HG03469 (cell line): ENCODE results near the gene VPS39.

ENCODE experiments used
- ATAC-seq: cut with Tn5 transposase; IDR thresholded peaks from one replicate; pipeline ENCODE4 v1.9.1; 2021; ENCODE audit warnings: mild to moderate bottlenecking, moderate library complexity, moderate number of reproducible peaks; ENCODE audit not compliant: unreplicated experiment

The VPS39 gene

GRCh38 chr15:42131826-42132806, 76.0 kb downstream of the VPS39 start:
- no peak for ATAC-seq

DNA sequence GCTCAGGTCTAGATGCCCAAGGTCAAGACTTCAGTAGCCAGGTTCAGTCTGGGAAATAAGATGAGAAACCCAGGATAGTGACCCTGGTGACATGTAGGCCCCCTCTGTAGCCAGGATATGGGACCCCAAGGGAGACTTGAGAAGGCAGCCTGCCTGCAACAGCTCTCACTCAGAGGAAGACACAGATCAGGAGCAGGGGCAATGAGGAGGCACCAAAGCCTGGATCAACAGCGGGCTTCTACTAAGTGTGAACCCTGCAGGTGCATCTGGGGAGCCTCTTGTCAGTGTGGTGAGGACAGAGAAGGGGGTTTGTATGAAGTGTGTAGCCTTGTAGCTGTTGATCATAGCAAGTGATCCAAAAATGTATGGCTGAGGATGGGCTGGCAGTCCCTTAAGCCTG, 77.1 kb downstream of the VPS39 start:
- ATAC-seq: no peak

DNA sequence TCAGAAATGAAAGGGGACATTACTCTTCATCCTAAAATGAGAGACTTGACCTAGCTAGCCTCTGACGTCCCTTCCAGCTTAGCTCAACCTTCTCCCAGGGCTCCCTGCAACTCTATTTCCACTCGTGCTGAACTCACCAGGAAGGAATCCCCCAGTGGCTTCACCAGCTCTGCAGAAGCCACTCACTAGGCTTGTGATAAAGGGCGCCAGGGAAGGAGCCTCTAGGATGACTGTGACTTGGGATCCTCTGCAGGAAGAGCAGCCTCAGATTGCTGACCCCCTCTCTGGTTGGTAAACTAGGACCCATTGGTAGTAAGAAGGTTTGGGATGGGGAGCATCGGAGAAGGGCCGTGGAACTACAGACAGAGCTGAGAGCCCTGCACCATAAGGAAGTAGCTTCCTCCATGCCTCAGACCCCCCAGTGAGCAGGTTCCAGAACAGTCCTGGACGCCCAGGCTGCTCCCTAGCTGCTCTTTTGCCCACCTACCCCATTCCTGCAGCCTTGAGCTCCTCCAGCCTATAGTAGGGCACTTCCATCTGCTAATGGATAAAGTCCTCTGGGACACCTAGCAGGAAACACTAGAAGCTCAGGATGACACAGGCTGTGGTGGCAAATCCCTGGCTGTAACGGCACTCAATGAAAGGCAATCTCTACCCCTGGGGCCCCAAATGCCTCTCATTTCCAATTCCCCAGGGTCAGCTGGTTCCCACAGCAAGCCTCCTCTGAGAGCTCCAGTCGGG, 77.7 kb downstream of the VPS39 start:
- ATAC-seq: no peak

GRCh38 chr15:42129364-42129763, 78.7 kb downstream of the VPS39 start:
- ATAC-seq: no peak

DNA sequence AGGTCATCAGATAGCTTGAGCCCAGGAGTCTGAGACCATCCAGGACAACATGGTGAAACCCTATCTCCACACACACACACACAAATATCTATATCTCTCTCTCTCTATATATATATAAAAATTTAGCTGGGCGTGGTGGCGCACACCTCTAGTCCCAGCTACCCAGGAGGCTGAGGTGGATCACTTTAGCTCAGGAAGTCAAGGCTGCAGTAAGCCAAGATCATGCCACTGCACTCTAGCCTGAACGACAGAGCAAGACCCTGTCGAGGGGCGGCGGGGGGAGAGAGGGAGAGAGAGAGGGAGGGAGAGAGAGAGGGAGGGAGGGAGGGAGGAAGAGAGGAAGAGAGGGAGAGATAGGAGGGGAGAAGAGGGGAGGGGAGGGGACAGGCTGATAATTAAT, 79.6 kb downstream of the VPS39 start:
- no peak for ATAC-seq

- ATAC-seq: no peak
Observed at GRCh38 chr15:42123546-42123945, 84.6 kb downstream of the VPS39 start.

DNA sequence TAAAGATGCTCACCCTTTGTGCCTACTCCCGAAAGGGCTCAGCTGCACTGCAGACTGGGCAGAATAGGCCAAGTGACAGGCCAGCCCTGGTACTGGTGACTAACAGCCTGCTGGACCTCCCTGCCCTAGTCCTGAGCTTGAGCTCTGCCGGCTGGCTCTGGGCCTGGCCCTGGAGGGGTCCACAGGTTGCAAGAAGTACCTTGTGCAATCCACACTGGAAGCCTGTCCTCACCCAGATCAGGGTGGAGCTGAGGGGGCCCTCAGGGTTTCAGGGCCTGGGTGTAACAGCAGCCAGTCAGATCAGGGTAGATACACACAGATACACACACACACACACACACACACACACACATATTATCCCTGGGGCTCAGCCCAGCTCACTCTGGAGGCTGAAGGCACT, 86.4 kb downstream of the VPS39 start:
- ATAC-seq: no peak

DNA sequence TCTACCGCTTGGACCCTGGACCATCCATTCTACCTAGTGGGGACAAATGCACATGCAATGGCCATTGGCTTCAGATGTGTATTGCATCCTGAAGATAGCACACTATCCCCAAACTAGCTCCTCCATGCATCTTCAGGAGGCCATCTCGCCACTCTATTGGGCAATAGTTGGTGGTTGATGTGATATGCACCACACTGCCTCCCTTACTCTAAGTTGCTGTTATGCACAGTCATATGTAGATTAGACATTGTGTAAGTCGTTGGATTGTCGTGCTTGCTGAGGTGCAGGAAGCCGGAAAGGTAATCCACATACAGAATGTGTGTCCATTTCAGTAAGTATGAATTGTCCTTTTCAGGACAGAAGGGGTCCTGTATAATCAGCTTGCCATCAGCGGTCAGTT, 87.1 kb downstream of the VPS39 start:
- no peak for ATAC-seq

GRCh38 chr15:42120285-42120684, 87.8 kb downstream of the VPS39 start:
- no peak for ATAC-seq

- ATAC-seq: no peak
Observed at GRCh38 chr15:42119446-42119760, 88.7 kb downstream of the VPS39 start.

GRCh38 chr15:42118650-42119445, 89.3 kb downstream of the VPS39 start:
- ATAC-seq: no peak

DNA sequence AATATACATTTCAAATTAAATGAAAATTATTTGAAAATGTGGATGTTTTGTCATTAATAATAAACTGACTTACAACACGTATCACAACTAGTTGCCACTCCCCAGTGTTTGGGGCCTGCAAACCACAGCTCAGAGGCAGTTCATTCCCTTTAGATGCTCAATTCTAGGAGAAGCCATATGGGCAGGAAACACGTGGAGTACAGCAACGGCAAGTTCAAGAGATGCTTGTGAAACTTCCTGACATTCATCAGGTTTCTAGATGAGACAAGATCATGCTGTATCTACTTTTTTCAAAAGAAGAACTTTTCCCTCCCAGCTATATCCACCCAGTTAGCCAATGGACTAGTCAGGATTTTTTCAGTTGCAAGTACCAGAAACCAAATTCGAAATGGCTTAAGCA, 96.2 kb downstream of the VPS39 start:
- no peak for ATAC-seq

GRCh38 chr15:42110367-42110766, 97.7 kb downstream of the VPS39 start:
- ATAC-seq: no peak

GRCh38 chr15:42108806-42109205, 99.3 kb downstream of the VPS39 start:
- no peak for ATAC-seq
